ENCODE measurements around the gene HUS1. TPM values are rescaled to one million over a fixed set of nuclear protein-coding genes. Genes with fewer than 3 reads are reported as not detected.

Gene HUS1
- 17.0 and 20.1 TPM in 2 replicates for total RNA-seq

DNA sequence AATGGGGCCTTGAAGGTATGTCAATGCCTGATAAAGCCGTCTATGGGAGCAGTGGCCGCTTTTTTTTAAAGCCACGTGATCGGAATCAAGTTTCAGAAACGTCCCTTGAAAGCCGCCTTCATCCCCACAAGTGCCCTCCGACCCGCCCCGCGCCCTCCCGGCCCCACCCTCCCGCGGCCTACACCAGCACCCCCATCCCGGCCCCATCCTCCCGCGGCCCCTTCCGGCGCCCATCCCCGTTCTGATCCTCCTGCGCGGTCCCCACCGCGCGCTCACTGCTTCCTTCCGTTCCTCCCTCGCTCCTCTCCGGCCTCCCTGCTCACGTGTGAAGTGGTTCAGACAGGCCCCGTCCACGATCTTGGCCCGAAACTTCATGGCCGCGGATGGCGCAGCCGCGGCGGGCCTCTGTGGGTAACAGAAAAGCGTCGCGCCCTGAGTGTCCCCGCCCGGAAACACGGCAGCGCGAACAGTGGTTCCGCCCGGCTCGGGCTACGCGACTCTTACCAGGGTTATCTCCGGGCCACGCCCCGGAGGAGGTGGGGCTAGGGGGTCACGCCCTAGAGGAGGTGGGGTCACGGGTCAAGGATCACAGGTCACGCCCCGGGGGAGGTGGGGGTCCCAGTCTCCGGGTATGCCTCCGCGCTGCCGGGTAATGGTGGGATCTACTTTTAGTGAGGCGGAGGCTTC, at the start of gene HUS1:
Gene HUS1, minus strand, starts transcription at position 471 of the 687 bp plus-strand sequence. Its CDS starts 96 bp downstream, at position 375.

DNA sequence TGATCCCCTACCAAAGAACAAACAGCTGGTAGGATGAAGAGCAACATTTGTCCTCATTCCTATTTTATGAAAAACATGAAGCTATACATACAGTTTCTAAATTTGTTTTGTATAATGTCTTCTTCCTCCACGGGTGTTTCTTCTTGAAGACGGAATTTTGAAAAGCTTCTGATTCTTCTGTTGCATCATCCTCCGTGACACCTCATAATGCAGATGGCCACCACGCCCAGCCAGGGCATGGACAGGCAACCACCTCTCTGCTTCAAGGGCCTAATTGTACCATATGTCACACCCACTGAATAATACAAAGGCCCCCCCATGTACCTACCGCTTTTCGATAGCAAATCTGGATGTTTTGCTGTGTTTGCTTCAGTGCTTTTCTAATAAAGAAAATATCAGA, 49.5 kb upstream of the HUS1 start, which contains the start of gene SUN3:
Gene SUN3, minus strand, starts transcription at position 170 of the 400 bp plus-strand sequence. Its CDS starts 169 bp downstream, at position 1.

DNA sequence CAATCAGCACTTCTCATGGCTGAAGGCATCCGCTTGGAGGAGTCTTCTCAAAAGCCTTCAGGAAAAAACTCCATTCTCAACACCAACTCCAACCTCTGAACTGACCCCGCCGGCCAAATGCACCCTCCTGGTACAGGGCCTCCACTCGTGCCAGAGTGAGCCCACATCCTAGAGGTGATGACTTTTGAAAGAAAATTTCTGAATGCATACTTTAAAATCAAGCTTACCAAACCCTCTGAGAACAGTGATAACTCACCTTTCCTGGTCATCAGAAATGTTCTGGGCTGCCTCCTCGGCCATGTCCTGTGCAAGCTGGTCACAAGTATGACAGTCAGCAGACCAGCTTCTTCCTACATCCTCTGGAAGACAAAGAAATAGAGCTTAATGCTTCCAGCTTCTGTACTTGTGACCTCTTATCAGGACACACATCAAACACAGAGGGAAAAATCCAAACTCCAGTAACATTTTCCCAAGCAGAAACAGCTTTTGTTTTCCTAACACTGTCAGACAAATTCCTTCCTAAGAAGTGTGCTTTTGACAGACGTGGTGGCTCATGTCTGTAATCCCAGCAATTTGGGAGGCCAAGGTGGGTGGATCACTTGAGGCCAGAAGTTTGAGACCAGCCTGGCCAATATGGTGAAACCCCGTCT, 31.1 kb downstream of the HUS1 start, which contains the start of gene PKD1L1:
Gene PKD1L1, minus strand, starts transcription at position 326 of the 650 bp plus-strand sequence. Its CDS starts 26 bp downstream, at position 300.

Other genes with a start within 250 kb of the HUS1 start
- gene PKD1L1, start 31.1 kb downstream of the HUS1 start, total RNA-seq = 0.13 and 0.25 TPM in 2 replicates
- gene SUN3, start 49.5 kb upstream of the HUS1 start, total RNA-seq = not detected in 2 replicates
- gene C7orf57, start 55.9 kb upstream of the HUS1 start, total RNA-seq = under 0.01 TPM in 1 of 2 replicates, not detected in the other
- gene UPP1, start 109.7 kb upstream of the HUS1 start, total RNA-seq = 12.3 and 19.7 TPM in 2 replicates
- under 0.01 TPM in 2 replicates for gene ABCA13, start 191.8 kb upstream of the HUS1 start, total RNA-seq